H1 (cell line): Measurements from ENCODE around the gene SLC6A2. TPM values are rescaled to one million over a fixed set of nuclear protein-coding genes. Genes with fewer than 3 reads are reported as not detected.

ENCODE experiments used
- CTCF ChIA-PET: fragments of 300-600 bp; sonication (Branson Sonifier 250); formaldehyde crosslinking; loops from one replicate; lab custom pipeline; 2021; ENCODE audit not compliant: partially characterized antibody; lab: Charles Lee
- POLR2A ChIA-PET: fragments of 300-600 bp; sonication (Branson Sonifier 250); formaldehyde crosslinking; loops from one replicate; lab custom pipeline; 2021; ENCODE audit warnings: inconsistent platforms; ENCODE audit not compliant: partially characterized antibody; lab: Charles Lee
- DNase-seq, 2 experiments: peaks; one replicate each; pipeline versions ENCODE4 v3.0.0 to v3.0.0-alpha.2; 2010 to 2022; ENCODE audit warnings: low spot score in 2 of 2, low read depth in 1 of 2, mixed read lengths in 1 of 2
- FAIRE-seq: peaks from 2 replicates; lab custom pipeline; 2011; peaks lifted over from hg19 to GRCh38; lab: Jason Lieb, UNC
- H2AFZ ChIP-seq: 2 replicates; pipeline ENCODE4 v1.8.1; 2012; ENCODE audit warnings: low read length, inconsistent platforms
- H2AK5ac ChIP-seq: 2 replicates; pipeline ENCODE4 v1.6.1; 2013; ENCODE audit warnings: low read depth, low read length
- H2BK120ac ChIP-seq: replicated peaks from 2 replicates; pipeline ENCODE3; 2013; ENCODE audit warnings: low read depth, low read length, inconsistent platforms
- H2BK12ac ChIP-seq: 2 replicates; pipeline ENCODE4 v1.6.1; 2013; ENCODE audit warnings: low read depth, low read length
- H2BK15ac ChIP-seq: 2 replicates; pipeline ENCODE4 v1.6.1; 2013; ENCODE audit warnings: low read length
- H2BK20ac ChIP-seq: 2 replicates; pipeline ENCODE4 v1.6.1; 2013; ENCODE audit warnings: low read length
- H2BK5ac ChIP-seq: 2 replicates; pipeline ENCODE4 v1.6.1; 2013; ENCODE audit warnings: low read depth, low read length
- H3K14ac ChIP-seq: 2 replicates; pipeline ENCODE4 v1.6.1; 2013; ENCODE audit warnings: inconsistent platforms; ENCODE audit not compliant: insufficient read length
- H3K18ac ChIP-seq: 2 replicates; pipeline ENCODE4 v1.6.1; 2013; ENCODE audit warnings: low read length; ENCODE audit errors: extremely low read depth
- H3K23ac ChIP-seq: 2 replicates; pipeline ENCODE4 v1.6.1; 2013; ENCODE audit warnings: inconsistent platforms; ENCODE audit not compliant: insufficient read length
- H3K23me2 ChIP-seq: 2 replicates; pipeline ENCODE4 v1.6.1; 2013; ENCODE audit warnings: low read depth, low read length
- H3K27ac ChIP-seq: 2 replicates; pipeline ENCODE4 v1.6.1; 2011; ENCODE audit warnings: low read depth, low read length, inconsistent platforms
- H3K27me3 ChIP-seq, 4 experiments: replicated peaks in 1 of 4; 1 replicate in 1 of 4; 2 replicates in 3 of 4; pipeline versions ENCODE4 v1.6.1 to v1.8.1; 2011 to 2013; ENCODE audit warnings: low read length in 3 of 4, mild to moderate bottlenecking in 3 of 4, inconsistent platforms in 2 of 4, mixed read lengths in 2 of 4, moderate library complexity in 1 of 4; ENCODE audit not compliant: control insufficient read depth in 3 of 4, insufficient read depth in 3 of 4; ENCODE audit errors: extremely low read depth in 1 of 4
- H3K36me3 ChIP-seq, 4 experiments: 2 replicates each; pipeline versions ENCODE4 v1.6.1 to v1.8.1; 2011 to 2013; ENCODE audit warnings: mild to moderate bottlenecking in 4 of 4, low read length in 3 of 4, moderate library complexity in 2 of 4, control low read depth in 1 of 4, inconsistent platforms in 1 of 4; ENCODE audit not compliant: insufficient read depth in 4 of 4, control insufficient read depth in 2 of 4
- H3K4ac ChIP-seq: replicated peaks from 2 replicates; pipeline ENCODE3; 2013; ENCODE audit warnings: low read length, low read depth, mixed read lengths, inconsistent platforms; ENCODE audit not compliant: insufficient read length
- H3K4me1 ChIP-seq, 4 experiments: replicated peaks in 1 of 4; 1 replicate in 1 of 4; 2 replicates in 3 of 4; pipeline versions ENCODE4 v1.6.1 to v1.8.1; 2011 to 2013; ENCODE audit warnings: low read length in 3 of 4, inconsistent platforms in 2 of 4, mixed read lengths in 1 of 4; ENCODE audit not compliant: insufficient read depth in 4 of 4, control insufficient read depth in 3 of 4
- H3K4me2 ChIP-seq, 2 experiments: 2 replicates each; pipeline versions ENCODE4 v1.6.1 to v1.8.1; 2011 to 2013; ENCODE audit warnings: low read depth in 2 of 2, low read length in 2 of 2, control low read depth in 1 of 2, inconsistent platforms in 1 of 2, mild to moderate bottlenecking in 1 of 2; ENCODE audit not compliant: insufficient read depth in 1 of 2
- H3K4me3 ChIP-seq, 4 experiments: fragments of 200-600, 300-600 bp in 1 of 4; sonication (generic), shearing (Covaris generic), sonication (Bioruptor Twin) in 1 of 4; 2 replicates each; pipeline versions ENCODE4 v1.5.1 to v1.8.1; 2011 to 2016; ENCODE audit warnings: low read length in 4 of 4, low read depth in 3 of 4, control low read depth in 2 of 4, inconsistent platforms in 2 of 4, mild to moderate bottlenecking in 2 of 4, mixed read lengths in 1 of 4, moderate library complexity in 1 of 4; ENCODE audit not compliant: insufficient read depth in 2 of 4; ENCODE audit errors: extremely low read depth in 1 of 4
- H3K56ac ChIP-seq: replicated peaks from 2 replicates; pipeline ENCODE3; 2013; ENCODE audit warnings: low read depth, mild to moderate bottlenecking, mixed read lengths, low read length, inconsistent platforms; ENCODE audit not compliant: insufficient read length
- H3K79me1 ChIP-seq: 2 replicates; pipeline ENCODE4 v1.6.1; 2013; ENCODE audit warnings: low read depth, low read length, control low read depth
- H3K79me2 ChIP-seq, 2 experiments: 2 replicates each; pipeline versions ENCODE4 v1.6.1 to v1.8.1; 2012 to 2013; ENCODE audit warnings: low read length in 2 of 2, mild to moderate bottlenecking in 2 of 2, inconsistent platforms in 1 of 2; ENCODE audit not compliant: insufficient read depth in 2 of 2, control insufficient read depth in 1 of 2
- H3K9ac ChIP-seq, 4 experiments: replicated peaks in 1 of 4; 1 replicate in 1 of 4; 2 replicates in 3 of 4; pipeline versions ENCODE4 v1.6.1 to v1.8.1; 2011 to 2013; ENCODE audit warnings: low read depth in 3 of 4, low read length in 3 of 4, control low read depth in 2 of 4, mild to moderate bottlenecking in 2 of 4, moderate library complexity in 2 of 4, inconsistent platforms in 1 of 4; ENCODE audit errors: extremely low read depth in 1 of 4
- H3K9me3 ChIP-seq, 2 experiments: 2 replicates each; pipeline versions ENCODE4 v1.6.1 to v1.8.1; 2012 to 2013; ENCODE audit warnings: mild to moderate bottlenecking in 2 of 2, moderate library complexity in 2 of 2, control low read depth in 1 of 2, inconsistent platforms in 1 of 2, low read depth in 1 of 2, low read length in 1 of 2, mixed read lengths in 1 of 2; ENCODE audit not compliant: insufficient read depth in 2 of 2
- H4K20me1 ChIP-seq, 2 experiments: replicated peaks in 1 of 2; 2 replicates each; pipeline versions ENCODE3 to v1.8.1; 2011 to 2013; ENCODE audit warnings: inconsistent platforms in 2 of 2, low read length in 2 of 2, mild to moderate bottlenecking in 1 of 2; ENCODE audit not compliant: insufficient read depth in 2 of 2, control insufficient read depth in 1 of 2
- H4K5ac ChIP-seq: 2 replicates; pipeline ENCODE4 v1.6.1; 2013; ENCODE audit warnings: low read length, low read depth, mixed read lengths, inconsistent platforms; ENCODE audit not compliant: insufficient read length
- H4K8ac ChIP-seq: 2 replicates; pipeline ENCODE4 v1.8.0; 2013; ENCODE audit warnings: mild to moderate bottlenecking, moderate library complexity, low read length, inconsistent platforms; ENCODE audit not compliant: insufficient read depth; ENCODE audit errors: extremely low read depth
- H4K91ac ChIP-seq: replicated peaks from 2 replicates; pipeline ENCODE3; 2013; ENCODE audit warnings: low read length, mixed read lengths, inconsistent platforms; ENCODE audit not compliant: insufficient read length
- CREB1 ChIP-seq: IDR thresholded peaks from 2 replicates; pipeline ENCODE4 v1.6.1; 2012; ENCODE audit warnings: inconsistent platforms
- JUN ChIP-seq: IDR thresholded peaks from 2 replicates; pipeline ENCODE4 v1.6.1; 2011; ENCODE audit warnings: low read depth, mild to moderate bottlenecking, improper control_type of control experiment, low read length
- MAFK ChIP-seq: IDR thresholded peaks from 2 replicates; pipeline ENCODE4 v1.6.1; 2012; ENCODE audit warnings: low read depth, mild to moderate bottlenecking, improper control_type of control experiment, low read length
- RBBP5 ChIP-seq: IDR thresholded peaks from 2 replicates; pipeline ENCODE4 v1.7.1; 2012; ENCODE audit warnings: low read depth, mild to moderate bottlenecking, inconsistent platforms, low read length, moderate library complexity, borderline replicate concordance
- SIRT6 ChIP-seq: IDR thresholded peaks from one replicate; pipeline ENCODE4 v1.7.1; 2012; ENCODE audit warnings: low read length, inconsistent platforms
- TAF1 ChIP-seq: IDR thresholded peaks from 2 replicates; pipeline ENCODE4 v1.6.1; 2011; ENCODE audit warnings: mild to moderate bottlenecking, low read depth, low read length
- WGBS, 2 experiments: shearing (Covaris generic) in 1 of 2; methylation state at CpG; one replicate each; pipeline versions ENCODE4 v1.1.6 to v1.1.7; 2013 to 2015; ENCODE audit warnings: low lambda C conversion rate in 2 of 2, mixed read lengths in 2 of 2, inconsistent platforms in 1 of 2, low coverage in 1 of 2, missing lambda C conversion rate in 1 of 2; ENCODE audit not compliant: insufficient replicate concordance in 2 of 2, insufficient coverage in 1 of 2, insufficient read length in 1 of 2; ENCODE audit errors: extremely low coverage in 1 of 2, missing lambda C conversion rate in 1 of 2; 5-methylcytosine and 5-hydroxymethylcytosine counted together
- polyA plus RNA-seq, 7 experiments: library from polyadenylated mRNA; depleted of rRNA in 3 of 7; stranded (reverse) in 5 of 7; unstranded in 2 of 7; fragments of >200 nt in 5 of 7; fragments of 200-250 nt in 2 of 7; gene quantifications; 1 replicate in 5 of 7; 2 replicates in 1 of 7; 4 replicates in 1 of 7; pipeline versions ENCODE4 v1.2.1 to v1.2.3, GENCODE V29; 2011 to 2013; ENCODE audit warnings: missing spikeins in 2 of 7, mixed read lengths in 2 of 7
- total RNA-seq: library from RNA; stranded (reverse); fragmentation: NEBNext Ultra II Directional; extraction: Animal tissue kit (Norgen Biotek cat#: 25700); gene quantifications from 2 replicates; pipeline ENCODE4 v1.2.1, GENCODE V29; 2021

SLC6A2 gene
- total and polyA plus RNA-seq, 2 of the 8 experiments (the other 6 are each of a cell fraction or from before 2014, with no cell fraction given): 0.35 TPM; not detected in 1

DNA sequence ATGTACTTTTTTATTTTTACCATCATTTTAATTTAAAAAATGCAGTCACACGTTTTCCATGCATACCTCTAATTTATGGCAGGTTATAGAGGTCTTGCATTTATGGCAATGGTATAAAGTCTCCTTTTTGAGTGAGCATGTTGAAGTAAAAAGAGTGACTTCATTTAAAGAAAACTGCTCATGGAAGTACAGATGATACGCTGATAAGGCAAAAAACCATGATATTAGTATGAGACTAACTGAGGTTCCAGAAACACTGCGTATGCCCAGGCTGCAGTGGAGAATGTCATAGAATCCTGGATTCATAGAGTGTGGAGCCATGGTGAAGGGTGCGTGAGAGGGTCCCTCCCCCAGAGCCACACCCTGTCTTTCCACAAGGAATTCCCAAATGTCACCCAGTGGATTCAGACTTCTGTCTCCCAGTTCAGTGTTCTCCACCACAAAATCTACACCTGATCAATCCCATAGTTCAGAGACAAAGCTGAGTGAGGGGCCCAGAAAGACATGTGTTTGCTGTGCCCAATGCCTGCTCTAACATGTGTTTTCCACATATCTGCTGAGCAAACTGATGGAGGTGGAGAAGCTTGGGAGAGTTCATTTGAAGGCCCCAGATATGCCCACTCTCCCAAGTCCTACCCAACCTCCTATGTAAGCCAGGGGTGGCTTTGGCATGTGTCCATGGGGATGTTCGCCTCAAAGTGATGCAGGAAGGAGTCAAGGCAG is 69.4 kb downstream of the SLC6A2 start:
- no peaks in the 10 kb centered on the region; a peak in 1 of 4 replicates for H3K9me3 ChIP-seq
- H3K4me3 ChIP-seq: no peak overlapping the region
- H2BK15ac ChIP-seq: no peak overlapping the region
- H3K4ac ChIP-seq: no peak overlapping the region
- FAIRE-seq: peak; percentile 13
- H3K36me3 ChIP-seq: no peaks in the 10 kb centered on the region
- H3K27ac ChIP-seq: no peak overlapping the region
- no peak overlapping the region for H2BK20ac ChIP-seq
- no peak overlapping the region for H4K5ac ChIP-seq
- H3K56ac ChIP-seq: no peak overlapping the region
- H4K8ac ChIP-seq: no peak overlapping the region
- H3K27me3 ChIP-seq: no peaks in the 10 kb centered on the region
- no peak overlapping the region for H3K4me2 ChIP-seq
- H3K9ac ChIP-seq: no peak overlapping the region
- ChIA-PET POLR2A (no interaction called here), CTCF (interaction anchor here (0.9 kb wide), 1 partner anchor 117 kb away, joined by 3 read pairs; no protein-coding TSS in a partner anchor)
- H2AFZ ChIP-seq: no peak overlapping the region
- no peak overlapping the region for H2AK5ac ChIP-seq
- no peak overlapping the region for H2BK120ac ChIP-seq
- no peak overlapping the region for H3K23ac ChIP-seq
- no peaks in the 10 kb centered on the region for H3K79me2 ChIP-seq
- no peak overlapping the region for H2BK5ac ChIP-seq
- H3K4me1 ChIP-seq: no peaks in the 10 kb centered on the region
- H3K18ac ChIP-seq: no peak overlapping the region
- no peaks in the 10 kb centered on the region for H3K23me2 ChIP-seq
- H2BK12ac ChIP-seq: no peak overlapping the region
- H3K79me1 ChIP-seq: no peaks in the 10 kb centered on the region
- WGBS, 2 experiments: 54% methylated on average over 5 of the region's 5 CpGs; no CpG with 5 or more reads in 1 of the 2 experiments
- no peak overlapping the region for H3K14ac ChIP-seq
- no peak for DNase-seq
- H4K20me1 ChIP-seq: no peaks in the 10 kb centered on the region
- no peak overlapping the region for H4K91ac ChIP-seq
- TF ChIP-seq RBBP5 (no peak), CREB1 (no peak), JUN (no peak), TAF1 (no peak), SIRT6 (no peak), MAFK (no peak)
